Measurements from ENCODE around the gene ASAP2. TPM values are rescaled to one million over a fixed set of nuclear protein-coding genes. Genes with fewer than 3 reads are reported as not detected.

ASAP2 gene
- total and polyA plus RNA-seq, 8 donors: 21.1 to 41.8 (median 35.1) TPM

GRCh38 chr2:9405636-9406035 lies 199.0 kb downstream of the ASAP2 start:
- H3K27ac ChIP-seq: no peak overlapping the region
- no peaks in the 10 kb centered on the region for H3K9me3 ChIP-seq
- no peak for TF ChIP-seq CTCF (IDR thresholded peaks at IDR 0.05)
- H3K27me3 ChIP-seq: no peaks in the 10 kb centered on the region
- H3K4me3 ChIP-seq: no peak overlapping the region
- ATAC-seq (no peak), DNase-seq (no peak)
- peaks cover 0 to 70% of the 10 kb centered on the region in 2 donors for H3K36me3 ChIP-seq
- intact Hi-C loops (cut with DNase I): no loop called here
- H3K4me1 ChIP-seq: no peaks in the 10 kb centered on the region

GRCh38 chr2:9406529-9407362 lies 200.1 kb downstream of the ASAP2 start:
- no peaks in the 10 kb centered on the region for H3K27me3 ChIP-seq
- no peak overlapping the region for H3K4me3 ChIP-seq
- DNase-seq (no peak), ATAC-seq (no peak)
- peaks cover 0 to 71% of the 10 kb centered on the region in 2 donors for H3K36me3 ChIP-seq
- no peak for TF ChIP-seq CTCF (IDR thresholded peaks at IDR 0.05)
- no peak overlapping the region for H3K27ac ChIP-seq
- H3K4me1 ChIP-seq: no peaks in the 10 kb centered on the region
- intact Hi-C loops (cut with DNase I): no loop called here
- no peaks in the 10 kb centered on the region for H3K9me3 ChIP-seq

DNA sequence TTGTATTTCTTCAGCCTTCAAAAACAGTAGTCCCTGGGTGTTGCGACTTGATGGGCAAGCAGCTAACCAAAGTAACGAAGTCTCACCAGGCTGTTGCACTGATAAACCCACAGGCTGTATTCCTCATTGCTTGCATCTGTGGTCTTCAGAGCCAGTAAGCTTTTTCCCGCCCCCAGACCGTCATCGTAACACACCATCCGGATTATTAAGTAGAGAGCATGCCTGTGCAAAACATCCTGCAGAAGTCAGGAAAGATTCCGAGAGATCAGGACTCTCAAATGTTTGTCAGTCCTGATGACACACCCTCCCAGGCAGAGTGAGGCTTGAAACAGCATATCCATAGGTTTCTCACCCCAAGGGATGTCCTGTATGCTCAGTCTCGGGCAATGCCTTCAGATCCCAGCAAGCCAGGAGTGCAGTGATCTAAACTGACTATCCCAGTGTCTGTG lies 200.8 kb downstream of the ASAP2 start:
- no peaks in the 10 kb centered on the region for H3K4me1 ChIP-seq
- H3K9me3 ChIP-seq: no peaks in the 10 kb centered on the region
- intact Hi-C loops (cut with DNase I): no loop called here
- TF ChIP-seq CTCF (IDR thresholded peaks at IDR 0.05): no peak
- DNase-seq: no peak
- H3K27me3 ChIP-seq: no peaks in the 10 kb centered on the region
- no peak overlapping the region for H3K4me3 ChIP-seq
- H3K36me3 ChIP-seq: peaks cover 0 to 72% of the 10 kb centered on the region in 2 donors
- H3K27ac ChIP-seq: no peak overlapping the region
- no peak for ATAC-seq

DNA sequence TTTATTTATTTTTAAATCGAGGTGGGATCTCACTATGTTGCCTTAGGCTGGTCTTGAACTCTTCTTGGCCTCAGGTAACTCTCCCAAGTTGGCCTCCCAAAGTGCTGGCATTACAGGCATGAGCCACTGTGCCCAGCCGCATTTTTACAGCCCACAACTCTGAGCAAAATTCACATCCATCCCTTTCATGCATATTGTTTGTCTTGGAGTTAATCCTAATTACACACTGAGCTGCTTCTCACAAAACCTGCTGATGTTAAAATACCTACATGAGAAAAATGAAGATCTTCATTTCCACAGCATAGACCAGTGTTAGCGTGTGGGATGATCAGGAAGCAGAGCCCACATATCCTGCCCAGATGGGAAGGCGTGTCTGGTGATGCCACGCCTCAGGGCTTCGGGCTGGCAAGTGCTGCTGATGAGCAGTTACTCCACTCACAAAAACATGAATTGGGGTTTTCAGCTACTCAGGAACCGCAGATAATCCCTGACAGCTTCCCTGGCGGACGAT lies 202.1 kb downstream of the ASAP2 start:
- Histone ChIP-seq H3K9me3 (no peaks in the 10 kb centered on the region), H3K4me1 (no peaks in the 10 kb centered on the region), H3K4me3 (no peak overlapping the region), H3K36me3 (peaks cover 0 to 70% of the 10 kb centered on the region in 2 donors), H3K27ac (no peak overlapping the region), H3K27me3 (no peaks in the 10 kb centered on the region)
- DNase-seq (peak in 1 of 4 donors; percentile 7), ATAC-seq (no peak)
- TF ChIP-seq CTCF (IDR thresholded peaks at IDR 0.05): no peak
- intact Hi-C loops (cut with DNase I): no loop called here

GRCh38 chr2:9410108-9410507 lies 203.5 kb downstream of the ASAP2 start:
- H3K4me1 ChIP-seq: no peaks in the 10 kb centered on the region
- H3K27me3 ChIP-seq: no peaks in the 10 kb centered on the region
- ATAC-seq: no peak

More at GRCh38 chr2:9410108-9410507, 203.5 kb downstream of the ASAP2 start:
- DNase-seq: no peak
- no peak for TF ChIP-seq CTCF (IDR thresholded peaks at IDR 0.05)
- Histone ChIP-seq H3K4me3 (no peak overlapping the region), H3K27ac (no peak overlapping the region), H3K36me3 (peaks cover 0 to 79% of the 10 kb centered on the region in 2 donors), H3K9me3 (no peaks in the 10 kb centered on the region)
- intact Hi-C loops (cut with DNase I): no loop called here

Data from left lung (tissue), 10 donors.